Activated naive CD4-positive, alpha-beta T cell treated with anti-CD3 and anti-CD28 coated beads, Interleukin-2, amount 50 U/mL, for 72 hours (primary cell): ENCODE measurements around the gene BCL11A. TPM values are rescaled to one million over a fixed set of nuclear protein-coding genes. Genes with fewer than 3 reads are reported as not detected.
A peak's percentile ranks its signal among the peaks of the same experiment; 100 is the strongest.

ENCODE experiments used
- ATAC-seq, 2 donors: fragments of 150-1000 bp; cut with Tn5 transposase; 2 replicates each; pipeline ENCODE4 v1.10.0; 2021; ENCODE audit warnings: mild to moderate bottlenecking in 2 of 2, moderate library complexity in 2 of 2
- DNase-seq, 2 donors: peaks; one replicate each; pipeline ENCODE4 v3.0.0; 2021 to 2022; ENCODE audit warnings: low spot score in 2 of 2
- H3K27ac Mint-ChIP-seq, 2 donors: one replicate each; pipeline ENCODE4 v1.8.0; 2022; ENCODE audit warnings: mild to moderate bottlenecking in 2 of 2, mixed read lengths in 2 of 2
- H3K36me3 Mint-ChIP-seq, 2 donors: one replicate each; pipeline ENCODE4 v1.8.0; 2022; ENCODE audit warnings: mixed read lengths in 2 of 2
- H3K9me3 Mint-ChIP-seq, 2 donors: one replicate each; pipeline ENCODE4 v1.8.0; 2022; ENCODE audit warnings: mixed read lengths in 2 of 2
- total RNA-seq, 2 donors: library from RNA; stranded (reverse); gene quantifications; one replicate each; pipeline ENCODE4 v1.2.3, GENCODE V29; 2022

BCL11A gene
- total RNA-seq, 2 donors from 2014 or later: 0.05 to 0.25 TPM

GRCh38 chr2:60492548-60492947 is 60.9 kb downstream of the BCL11A start:
- no peak for DNase-seq
- no peaks in the 10 kb centered on the region for H3K36me3 Mint-ChIP-seq
- no peak for ATAC-seq
- no peak overlapping the region for H3K27ac Mint-ChIP-seq
- H3K9me3 Mint-ChIP-seq: no peaks in the 10 kb centered on the region

- Mint-ChIP-seq H3K36me3 (no peaks in the 10 kb centered on the region), H3K9me3 (no peaks in the 10 kb centered on the region), H3K27ac (no peak overlapping the region)
- no peak for DNase-seq
- no peak for ATAC-seq
These were observed 62.6 kb downstream of the BCL11A start for GRCh38 chr2:60490848-60491247.

GRCh38 chr2:60490441-60490840 is 63.0 kb downstream of the BCL11A start:
- Mint-ChIP-seq H3K27ac (no peak overlapping the region), H3K9me3 (no peaks in the 10 kb centered on the region), H3K36me3 (no peaks in the 10 kb centered on the region)
- no peak for ATAC-seq
- DNase-seq: no peak

GRCh38 chr2:60489289-60489688 is 64.2 kb downstream of the BCL11A start:
- no peak overlapping the region for H3K27ac Mint-ChIP-seq
- no peak for ATAC-seq
- no peaks in the 10 kb centered on the region for H3K36me3 Mint-ChIP-seq
- DNase-seq: no peak
- no peaks in the 10 kb centered on the region for H3K9me3 Mint-ChIP-seq

GRCh38 chr2:60488291-60488690 is 65.2 kb downstream of the BCL11A start:
- Mint-ChIP-seq H3K27ac (no peak overlapping the region), H3K36me3 (no peaks in the 10 kb centered on the region), H3K9me3 (no peaks in the 10 kb centered on the region)
- DNase-seq (no peak), ATAC-seq (no peak)

GRCh38 chr2:60487174-60487573 is 66.3 kb downstream of the BCL11A start:
- ATAC-seq: no peak
- Mint-ChIP-seq H3K36me3 (no peaks in the 10 kb centered on the region), H3K9me3 (no peaks in the 10 kb centered on the region), H3K27ac (no peak overlapping the region)
- no peak for DNase-seq

GRCh38 chr2:60486551-60486950 is 66.9 kb downstream of the BCL11A start:
- ATAC-seq (no peak), DNase-seq (no peak)
- Mint-ChIP-seq H3K36me3 (no peaks in the 10 kb centered on the region), H3K9me3 (no peaks in the 10 kb centered on the region), H3K27ac (no peak overlapping the region)

GRCh38 chr2:60486067-60486466 is 67.4 kb downstream of the BCL11A start:
- DNase-seq: no peak
- Mint-ChIP-seq H3K36me3 (no peaks in the 10 kb centered on the region), H3K9me3 (no peaks in the 10 kb centered on the region), H3K27ac (no peak overlapping the region)
- ATAC-seq: no peak

- ATAC-seq (no peak), DNase-seq (no peak)
- H3K27ac Mint-ChIP-seq: no peak overlapping the region
- no peaks in the 10 kb centered on the region for H3K9me3 Mint-ChIP-seq
- H3K36me3 Mint-ChIP-seq: no peaks in the 10 kb centered on the region
These were observed 67.9 kb downstream of the BCL11A start for GRCh38 chr2:60485550-60485949.

GRCh38 chr2:60485055-60485454 is 68.4 kb downstream of the BCL11A start:
- ATAC-seq (no peak), DNase-seq (no peak)
- H3K9me3 Mint-ChIP-seq: no peaks in the 10 kb centered on the region
- H3K27ac Mint-ChIP-seq: no peak overlapping the region
- H3K36me3 Mint-ChIP-seq: no peaks in the 10 kb centered on the region

GRCh38 chr2:60484133-60484645 is 69.3 kb downstream of the BCL11A start:
- H3K9me3 Mint-ChIP-seq: no peaks in the 10 kb centered on the region
- DNase-seq (no peak), ATAC-seq (no peak)
- H3K36me3 Mint-ChIP-seq: no peaks in the 10 kb centered on the region
- no peak overlapping the region for H3K27ac Mint-ChIP-seq

- no peak for ATAC-seq
- Mint-ChIP-seq H3K36me3 (no peaks in the 10 kb centered on the region), H3K9me3 (no peaks in the 10 kb centered on the region), H3K27ac (no peak overlapping the region)
- no peak for DNase-seq
These were observed 70.1 kb downstream of the BCL11A start for GRCh38 chr2:60483401-60483800.

GRCh38 chr2:60482222-60482621 is 71.2 kb downstream of the BCL11A start:
- ATAC-seq (no peak), DNase-seq (no peak)
- Mint-ChIP-seq H3K9me3 (no peaks in the 10 kb centered on the region), H3K36me3 (no peaks in the 10 kb centered on the region), H3K27ac (no peak overlapping the region)

- ATAC-seq (no peak), DNase-seq (no peak)
- Mint-ChIP-seq H3K27ac (no peak overlapping the region), H3K9me3 (no peaks in the 10 kb centered on the region), H3K36me3 (no peaks in the 10 kb centered on the region)
These were observed 72.2 kb downstream of the BCL11A start for GRCh38 chr2:60481257-60481656.

- Mint-ChIP-seq H3K9me3 (no peaks in the 10 kb centered on the region), H3K27ac (no peak overlapping the region), H3K36me3 (no peaks in the 10 kb centered on the region)
- no peak for DNase-seq
- no peak for ATAC-seq
These were observed 73.2 kb downstream of the BCL11A start for GRCh38 chr2:60480089-60480773.

GRCh38 chr2:60479226-60480088 is 74.0 kb downstream of the BCL11A start:
- ATAC-seq (no peak), DNase-seq (no peak)
- H3K36me3 Mint-ChIP-seq: no peaks in the 10 kb centered on the region
- no peaks in the 10 kb centered on the region for H3K9me3 Mint-ChIP-seq
- peak overlapping the region in 1 of 2 donors; percentile 12 for H3K27ac Mint-ChIP-seq

- no peaks in the 10 kb centered on the region for H3K36me3 Mint-ChIP-seq
- peak overlapping the region in 1 of 2 donors; percentile 90 for H3K27ac Mint-ChIP-seq
- DNase-seq: no peak
- ATAC-seq: no peak
- H3K9me3 Mint-ChIP-seq: no peaks in the 10 kb centered on the region
These were observed 74.8 kb downstream of the BCL11A start for GRCh38 chr2:60478660-60479059.
